Neuron (in vitro differentiated cells): ENCODE measurements around the gene FIBCD1.

Source experiments
- H2AFZ ChIP-seq: one replicate; pipeline ENCODE4 v1.6.1; 2013; ENCODE audit warnings: low read depth, mild to moderate bottlenecking, inconsistent platforms, low read length, moderate library complexity
- H3K27me3 ChIP-seq: one replicate; pipeline ENCODE4 v1.6.1; 2013; ENCODE audit warnings: low read length; ENCODE audit not compliant: insufficient read depth
- H3K36me3 ChIP-seq: one replicate; pipeline ENCODE4 v1.6.1; 2013; ENCODE audit warnings: low read length; ENCODE audit not compliant: insufficient read depth
- H3K4me1 ChIP-seq: one replicate; pipeline ENCODE4 v1.6.1; 2013; ENCODE audit warnings: low read length; ENCODE audit not compliant: insufficient read depth
- H3K4me3 ChIP-seq: 2 replicates; pipeline ENCODE4 v1.5.1; 2013; ENCODE audit warnings: mild to moderate bottlenecking, low read length, moderate library complexity
- H3K9me3 ChIP-seq: one replicate; pipeline ENCODE4 v1.6.1; 2013; ENCODE audit warnings: low read length

FIBCD1 gene

GRCh38 chr9:130925050-130925678 lies 13.9 kb downstream of the FIBCD1 start:
- Histone ChIP-seq H3K27me3 (peaks cover 75% of the 10 kb centered on the region), H3K36me3 (no peaks in the 10 kb centered on the region), H2AFZ (no peak overlapping the region), H3K4me1 (peaks cover 17% of the 10 kb centered on the region), H3K4me3 (no peak overlapping the region), H3K9me3 (no peaks in the 10 kb centered on the region)

DNA sequence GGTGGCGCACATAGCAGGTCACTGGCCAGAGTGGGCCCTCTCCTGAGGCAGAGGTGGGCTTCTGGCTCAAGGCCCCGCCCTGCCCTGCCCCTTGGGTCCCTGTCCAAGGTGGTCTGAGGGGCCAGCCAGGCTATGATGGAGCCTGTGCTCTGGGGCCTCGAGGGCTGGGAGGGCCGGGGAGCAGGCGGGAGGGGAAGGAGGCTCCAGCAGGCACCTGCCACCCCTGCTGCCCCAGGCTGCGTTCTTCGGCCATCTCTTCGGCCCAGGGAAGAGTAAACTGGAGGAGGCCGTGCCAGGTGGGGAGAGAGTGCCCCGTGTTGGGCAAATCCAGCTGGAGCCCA lies 14.6 kb downstream of the FIBCD1 start:
- no peaks in the 10 kb centered on the region for H3K36me3 ChIP-seq
- no peak overlapping the region for H2AFZ ChIP-seq
- no peaks in the 10 kb centered on the region for H3K9me3 ChIP-seq
- H3K4me1 ChIP-seq, result peaks cover 17% of the 10 kb centered on the region
- no peak overlapping the region for H3K4me3 ChIP-seq
- peaks cover 71% of the 10 kb centered on the region for H3K27me3 ChIP-seq

GRCh38 chr9:130923611-130924447 lies 15.2 kb downstream of the FIBCD1 start:
- peaks cover 76% of the 10 kb centered on the region for H3K27me3 ChIP-seq
- no peak overlapping the region for H3K4me3 ChIP-seq
- H3K4me1 ChIP-seq, result peaks cover 17% of the 10 kb centered on the region
- H3K36me3 ChIP-seq, result no peaks in the 10 kb centered on the region
- no peaks in the 10 kb centered on the region for H3K9me3 ChIP-seq
- no peak overlapping the region for H2AFZ ChIP-seq

- H3K27me3 ChIP-seq, result peaks cover 76% of the 10 kb centered on the region
Observed at GRCh38 chr9:130922893-130923610, 16.0 kb downstream of the FIBCD1 start.

GRCh38 chr9:130921989-130922892 lies 16.8 kb downstream of the FIBCD1 start:
- no peak overlapping the region for H3K4me3 ChIP-seq
- peaks cover 80% of the 10 kb centered on the region for H3K27me3 ChIP-seq
- peaks cover 15% of the 10 kb centered on the region for H3K4me1 ChIP-seq

More at GRCh38 chr9:130922893-130923610, 16.0 kb downstream of the FIBCD1 start:
- Histone ChIP-seq H3K4me1 (peaks cover 17% of the 10 kb centered on the region), H3K36me3 (no peaks in the 10 kb centered on the region), H2AFZ (no peak overlapping the region), H3K9me3 (no peaks in the 10 kb centered on the region), H3K4me3 (no peak overlapping the region)

GRCh38 chr9:130921300-130921988 lies 17.6 kb downstream of the FIBCD1 start:
- no peaks in the 10 kb centered on the region for H3K36me3 ChIP-seq
- H3K9me3 ChIP-seq, result no peaks in the 10 kb centered on the region
- H3K4me1 ChIP-seq, result peaks cover 15% of the 10 kb centered on the region
- no peak overlapping the region for H2AFZ ChIP-seq
- H3K27me3 ChIP-seq, result peaks cover 84% of the 10 kb centered on the region
- H3K4me3 ChIP-seq, result no peak overlapping the region

More at GRCh38 chr9:130921989-130922892, 16.8 kb downstream of the FIBCD1 start:
- Histone ChIP-seq H3K36me3 (no peaks in the 10 kb centered on the region), H2AFZ (no peak overlapping the region), H3K9me3 (no peaks in the 10 kb centered on the region)

DNA sequence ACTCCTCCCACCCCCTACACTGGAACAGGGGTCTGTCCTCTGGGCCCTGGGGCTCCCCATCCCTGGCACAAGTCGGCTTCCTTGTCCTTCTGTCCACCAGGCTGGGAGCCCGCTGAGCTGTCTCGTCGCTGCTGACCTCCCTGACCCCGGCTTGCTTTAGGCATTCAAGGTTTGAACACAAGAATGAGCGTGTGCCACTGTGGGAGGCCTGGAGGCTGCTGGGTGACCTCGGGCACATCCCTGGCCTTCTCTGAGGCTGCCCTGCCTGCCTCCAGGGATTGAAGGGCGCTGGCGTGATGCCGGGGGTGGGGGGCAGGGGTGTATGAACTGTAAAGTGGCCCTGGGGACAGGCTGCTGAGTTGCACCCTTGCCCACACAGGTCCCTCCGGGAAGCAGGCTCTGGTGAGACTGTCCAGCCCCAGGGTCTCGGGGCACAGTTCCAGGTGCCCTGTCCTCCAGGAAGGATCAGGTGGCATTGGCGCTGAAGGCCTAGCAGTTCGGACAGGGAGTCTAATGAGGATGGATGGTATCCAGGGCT lies 18.2 kb downstream of the FIBCD1 start:
- Histone ChIP-seq H3K27me3 (peaks cover 83% of the 10 kb centered on the region), H3K36me3 (no peaks in the 10 kb centered on the region), H3K4me3 (no peak overlapping the region), H2AFZ (no peak overlapping the region), H3K9me3 (no peaks in the 10 kb centered on the region), H3K4me1 (peaks cover 15% of the 10 kb centered on the region)

GRCh38 chr9:130920233-130920632 lies 18.8 kb downstream of the FIBCD1 start:
- peaks cover 15% of the 10 kb centered on the region for H3K4me1 ChIP-seq
- H3K4me3 ChIP-seq, result no peak overlapping the region
- peaks cover 82% of the 10 kb centered on the region for H3K27me3 ChIP-seq
- no peaks in the 10 kb centered on the region for H3K36me3 ChIP-seq
- no peaks in the 10 kb centered on the region for H3K9me3 ChIP-seq
- no peak overlapping the region for H2AFZ ChIP-seq

DNA sequence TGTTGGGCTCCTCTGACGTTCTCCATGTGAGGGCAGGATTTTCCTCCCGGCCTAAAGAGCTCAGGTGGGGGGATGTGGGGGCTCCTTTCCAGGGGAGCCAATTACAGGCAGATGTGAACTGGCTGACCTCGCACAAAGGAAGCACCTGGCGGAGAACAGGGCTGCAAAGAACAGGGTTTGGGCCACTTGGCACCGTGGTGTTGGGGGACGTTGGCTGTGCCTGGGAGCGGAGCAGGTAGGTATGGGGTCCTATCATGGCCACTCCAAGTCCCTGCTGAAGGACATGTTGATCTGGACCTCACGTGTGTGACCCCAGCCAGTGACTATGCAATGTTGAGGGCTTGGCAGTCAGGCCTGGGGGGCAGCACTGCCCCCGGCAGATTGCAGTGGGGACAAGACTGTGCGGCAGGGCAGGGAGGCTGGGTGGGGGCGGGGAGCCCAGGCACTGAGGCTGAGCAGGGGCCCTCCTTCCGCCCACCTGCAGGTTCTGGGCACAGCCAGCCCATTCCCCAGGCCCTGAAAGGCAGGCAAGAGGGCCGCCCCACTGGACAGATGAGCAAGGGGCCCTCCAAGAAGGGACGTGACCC lies 19.4 kb downstream of the FIBCD1 start:
- Histone ChIP-seq H3K36me3 (no peaks in the 10 kb centered on the region), H3K27me3 (peaks cover 80% of the 10 kb centered on the region), H3K4me3 (no peak overlapping the region), H3K9me3 (no peaks in the 10 kb centered on the region), H3K4me1 (peaks cover 15% of the 10 kb centered on the region), H2AFZ (no peak overlapping the region)

DNA sequence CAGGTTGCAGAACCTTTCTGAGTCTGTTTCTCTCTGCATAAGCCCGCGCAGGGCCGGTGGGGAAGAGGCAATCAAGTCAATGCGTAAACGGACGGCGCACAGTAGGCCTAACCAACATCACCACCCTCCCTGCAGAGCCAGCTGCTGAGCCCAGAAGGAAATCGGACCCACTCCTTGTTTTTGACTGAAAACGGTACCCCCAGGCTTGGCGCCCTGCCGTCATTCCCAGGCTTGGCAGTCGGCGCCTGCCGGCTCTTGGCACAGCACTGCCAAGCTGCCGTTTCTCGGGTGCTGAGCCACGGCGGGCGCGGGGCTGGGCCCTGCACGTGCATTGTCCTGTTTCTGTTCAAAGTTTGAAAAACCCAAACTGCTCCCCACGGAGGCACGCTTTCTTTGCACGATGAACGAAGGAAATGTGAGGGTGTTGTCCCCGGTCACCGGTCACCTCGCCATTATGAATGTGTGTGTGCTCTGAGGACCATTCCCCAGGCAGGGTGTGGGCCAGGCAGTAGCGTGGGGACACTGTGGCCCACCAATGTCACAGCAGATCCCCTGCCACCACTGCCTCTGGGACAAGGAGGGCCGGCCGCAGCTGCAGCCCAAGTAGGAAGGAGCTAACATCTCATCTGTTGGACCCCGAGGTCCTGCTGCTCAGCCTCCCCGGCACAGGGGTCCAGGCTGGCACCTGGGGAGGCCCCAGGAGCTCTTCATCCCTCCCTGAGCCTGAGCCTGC lies 20.1 kb downstream of the FIBCD1 start:
- peaks cover 84% of the 10 kb centered on the region for H3K27me3 ChIP-seq

GRCh38 chr9:130918101-130918825 lies 20.8 kb downstream of the FIBCD1 start:
- H2AFZ ChIP-seq, result no peak overlapping the region
- H3K9me3 ChIP-seq, result no peaks in the 10 kb centered on the region
- H3K4me3 ChIP-seq, result no peak overlapping the region
- H3K36me3 ChIP-seq, result no peaks in the 10 kb centered on the region
- peaks cover 84% of the 10 kb centered on the region for H3K27me3 ChIP-seq
- H3K4me1 ChIP-seq, result peaks cover 26% of the 10 kb centered on the region

More for the DNA sequence above, 20.1 kb downstream of the FIBCD1 start:
- peaks cover 18% of the 10 kb centered on the region for H3K4me1 ChIP-seq
- H2AFZ ChIP-seq, result no peak overlapping the region
- H3K9me3 ChIP-seq, result no peaks in the 10 kb centered on the region
- no peaks in the 10 kb centered on the region for H3K36me3 ChIP-seq
- H3K4me3 ChIP-seq, result no peak overlapping the region
